ENCODE results near the gene HBG2. TPM values are rescaled to one million over a fixed set of nuclear protein-coding genes. Genes with fewer than 3 reads are reported as not detected.

HBG2 gene
- total and polyA plus RNA-seq, 2 of the 4 experiments (the other 2 are of a cell fraction) = 0.54 TPM; not detected in 1

DNA sequence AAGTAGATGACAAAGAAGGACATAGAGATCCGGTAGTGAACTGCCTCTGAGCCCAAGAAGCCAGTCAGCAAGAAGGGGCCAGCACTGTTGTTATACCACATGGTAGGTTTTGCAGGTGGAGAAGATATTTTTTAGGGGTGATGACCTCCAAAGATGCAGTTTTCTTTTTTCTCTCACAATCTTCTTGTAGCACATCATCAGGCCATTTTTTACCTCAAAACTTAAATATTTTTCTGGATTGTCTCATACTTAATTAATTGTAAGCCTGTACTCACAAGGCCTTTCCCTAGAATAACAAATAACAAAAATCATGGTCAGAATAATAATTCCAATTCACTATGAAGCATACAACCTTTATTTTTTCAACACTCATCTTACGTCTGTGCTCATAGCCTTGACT lies 47.3 kb upstream of the HBG2 start, which contains the start of gene OR51B4:
OR51B4 (minus strand) TSS at position 101 of the 400 bp plus-strand sequence; CDS start at position 101, 0 bp downstream.
- ChIA-PET POLR2A (ENCODE audit: unreplicated experiment) (no interaction called here), CTCF (no interaction called here)
- no peak within 1 kb of the TSS for H3K23ac ChIP-seq (ENCODE audit: low read depth, low read length)
- no peak within 1 kb of the TSS for H2AK9ac ChIP-seq (replicated peaks; ENCODE audit: low read depth, low read length, poor library complexity)
- peak within 1 kb of the TSS; percentile 88 for H2BK5ac ChIP-seq (ENCODE audit: low read depth, low read length, poor library complexity, severe bottlenecking)
- in situ Hi-C loops (cut with MboI; ENCODE audit: low sequenced_read_pairs) = no loop called here
- no CpG with 5 or more reads among the region's 2 CpGs for WGBS, 2 experiments (ENCODE audit: extremely low coverage in 2 of 2, insufficient read length in 1 of 2)
- H2AK5ac ChIP-seq (ENCODE audit: low read depth, low read length) = peak within 1 kb of the TSS; percentile 89
- intact Hi-C loops (cut with micrococcal nuclease) = no loop called here
- H3K4me1 ChIP-seq (ENCODE audit: control insufficient read depth, insufficient read depth, low read length) = peaks cover 9% of the 10 kb centered on the region; the same call in 1 of the 2 replicates
- no peak for TF ChIP-seq RCOR1 (IDR thresholded peaks at IDR 0.05; ENCODE audit: insufficient replicate concordance, low read length)
- TF ChIP-seq, protein P1, sequence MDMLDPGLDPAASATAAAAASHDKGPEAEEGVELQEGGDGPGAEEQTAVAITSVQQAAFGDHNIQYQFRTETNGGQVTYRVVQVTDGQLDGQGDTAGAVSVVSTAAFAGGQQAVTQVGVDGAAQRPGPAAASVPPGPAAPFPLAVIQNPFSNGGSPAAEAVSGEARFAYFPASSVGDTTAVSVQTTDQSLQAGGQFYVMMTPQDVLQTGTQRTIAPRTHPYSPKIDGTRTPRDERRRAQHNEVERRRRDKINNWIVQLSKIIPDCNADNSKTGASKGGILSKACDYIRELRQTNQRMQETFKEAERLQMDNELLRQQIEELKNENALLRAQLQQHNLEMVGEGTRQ (IDR thresholded peaks at IDR 0.05; ENCODE audit: low read depth, low read length) = no peak
- no peak for TF ChIP-seq SMC3 (IDR thresholded peaks at IDR 0.05; ENCODE audit: low read depth, low read length)
- DNase-seq (no peak), ATAC-seq (ENCODE audit: low read depth) (no peak)
- H3K36me3 ChIP-seq (ENCODE audit: control insufficient read depth, insufficient read depth, low read length) = no peaks in the 10 kb centered on the region
- peak within 1 kb of the TSS; percentile 65; the same call in 1 of the 2 replicates for H4K5ac ChIP-seq (ENCODE audit: low read depth, low read length)
- no peak within 1 kb of the TSS for H3K4me2 ChIP-seq (ENCODE audit: low read depth, low read length)
- dilution Hi-C loops (cut with HindIII; ENCODE audit: low sequenced_read_pairs, unreplicated experiment) = no loop called here
- H2AFZ ChIP-seq (replicated peaks; ENCODE audit: low read length, poor library complexity) = peak within 1 kb of the TSS; percentile 40
- H3K4ac ChIP-seq (ENCODE audit: low read depth, low read length) = peak within 1 kb of the TSS; percentile 11
- H2BK120ac ChIP-seq (ENCODE audit: low read depth, low read length) = peak within 1 kb of the TSS; percentile 48
- H3K4me3 ChIP-seq (ENCODE audit: insufficient read depth, low read depth, low read length) = no peak within 1 kb of the TSS
- no peaks in the 10 kb centered on the region for H3K9me3 ChIP-seq (ENCODE audit: control insufficient read depth, insufficient read depth, low read length)
- peak within 1 kb of the TSS; percentile 58; the same call in 1 of the 2 replicates for H3K14ac ChIP-seq (replicated peaks; ENCODE audit: low read depth, low read length)
- H3K9ac ChIP-seq (ENCODE audit: low read depth, low read length) = no peak within 1 kb of the TSS
- H3K9me1 ChIP-seq (ENCODE audit: insufficient read depth, low read length) = no peaks in the 10 kb centered on the region; the same call in 1 of the 2 replicates
- H3K27ac ChIP-seq (ENCODE audit: insufficient read depth, low read length) = no peak within 1 kb of the TSS
- H3K79me1 ChIP-seq (ENCODE audit: low read depth in 1 of 2, low read length in 2 of 2) = no peaks in the 10 kb centered on the region
- H3K56ac ChIP-seq (ENCODE audit: extremely low read depth, insufficient read depth, low read length) = no peak within 1 kb of the TSS
- peak within 1 kb of the TSS; percentile 62 for H2BK20ac ChIP-seq (ENCODE audit: low read depth, low read length)
- peak within 1 kb of the TSS; percentile 88; the same call in 2 of the 3 replicates for H2BK15ac ChIP-seq (ENCODE audit: low read depth, low read length)
- H3K18ac ChIP-seq (ENCODE audit: low read depth, low read length) = peak within 1 kb of the TSS; percentile 95; the same call in 1 of the 2 replicates
- peak within 1 kb of the TSS in 1 of 2 experiments; percentile 77; a peak in 3 of 4 replicates for H4K8ac ChIP-seq (ENCODE audit: low read depth in 2 of 2, low read length in 2 of 2)
- no peaks in the 10 kb centered on the region for H4K20me1 ChIP-seq (ENCODE audit: insufficient read depth, low read length)
- H3K27me3 ChIP-seq (ENCODE audit: control insufficient read depth, insufficient read depth, low read length) = no peaks in the 10 kb centered on the region
- H4K91ac ChIP-seq (ENCODE audit: insufficient read depth, low read depth, low read length) = peak within 1 kb of the TSS; percentile 72
- no TSS peak for BruUV-seq (replicated peaks)

All from IMR-90 (cell line).